ENCODE measurements around the gene NIPAL1.

The NIPAL1 gene

GRCh38 chr4:48025005-48025404 is 8.4 kb downstream of the NIPAL1 start:
- no peak for DNase-seq (ENCODE audit: low read depth in 2 of 2)

- DNase-seq (ENCODE audit: low read depth in 2 of 2), result no peak
These were observed 11.1 kb downstream of the NIPAL1 start for GRCh38 chr4:48027653-48028052.

GRCh38 chr4:48028696-48029095 is 12.1 kb downstream of the NIPAL1 start:
- no peak for DNase-seq (ENCODE audit: low read depth in 2 of 2)

GRCh38 chr4:48030470-48030869 is 13.9 kb downstream of the NIPAL1 start:
- no peak for DNase-seq (ENCODE audit: low read depth in 2 of 2)

GRCh38 chr4:48031802-48032525 is 15.4 kb downstream of the NIPAL1 start:
- DNase-seq (ENCODE audit: low read depth in 2 of 2), result no peak

- no peak for DNase-seq (ENCODE audit: low read depth in 2 of 2)
These were observed 16.1 kb downstream of the NIPAL1 start for GRCh38 chr4:48032721-48033120.

- no peak for DNase-seq (ENCODE audit: low read depth in 2 of 2)
These were observed 16.8 kb downstream of the NIPAL1 start for GRCh38 chr4:48033412-48033811.

GRCh38 chr4:48033825-48034413 is 17.3 kb downstream of the NIPAL1 start:
- DNase-seq (ENCODE audit: low read depth in 2 of 2), result peak in 1 of 2 donors; percentile 36

GRCh38 chr4:48035952-48036351 is 19.4 kb downstream of the NIPAL1 start:
- no peak for DNase-seq (ENCODE audit: low read depth in 2 of 2)

GRCh38 chr4:48037117-48037462 is 20.5 kb downstream of the NIPAL1 start:
- no peak for DNase-seq (ENCODE audit: low read depth in 2 of 2)

- DNase-seq (ENCODE audit: low read depth in 2 of 2), result no peak
These were observed 22.1 kb downstream of the NIPAL1 start for GRCh38 chr4:48038666-48039065.

GRCh38 chr4:48039561-48039960 is 23.0 kb downstream of the NIPAL1 start:
- DNase-seq (ENCODE audit: low read depth in 2 of 2), result no peak

GRCh38 chr4:48041535-48042137 is 25.1 kb downstream of the NIPAL1 start:
- DNase-seq (ENCODE audit: low read depth in 2 of 2), result no peak

- DNase-seq (ENCODE audit: low read depth in 2 of 2), result no peak
These were observed 26.4 kb downstream of the NIPAL1 start for GRCh38 chr4:48042979-48043461.

- no peak for DNase-seq (ENCODE audit: low read depth in 2 of 2)
These were observed 26.9 kb downstream of the NIPAL1 start for GRCh38 chr4:48043504-48043903.

GRCh38 chr4:48044298-48044697 is 27.7 kb downstream of the NIPAL1 start:
- DNase-seq (ENCODE audit: low read depth in 2 of 2), result no peak

GRCh38 chr4:48046059-48046458 is 29.5 kb downstream of the NIPAL1 start:
- no peak for DNase-seq (ENCODE audit: low read depth in 2 of 2)

- peak; percentile 61 to 78 for DNase-seq (ENCODE audit: low read depth in 2 of 2)
These were observed 30.9 kb downstream of the NIPAL1 start for GRCh38 chr4:48047421-48047844.

- DNase-seq (ENCODE audit: low read depth in 2 of 2), result no peak
These were observed 31.3 kb downstream of the NIPAL1 start for GRCh38 chr4:48047896-48048295.

GRCh38 chr4:48049483-48049882 is 32.9 kb downstream of the NIPAL1 start:
- no peak for DNase-seq (ENCODE audit: low read depth in 2 of 2)

- no peak for DNase-seq (ENCODE audit: low read depth in 2 of 2)
These were observed 34.5 kb downstream of the NIPAL1 start for GRCh38 chr4:48051078-48051477.

- no peak for DNase-seq (ENCODE audit: low read depth in 2 of 2)
These were observed 42.3 kb downstream of the NIPAL1 start for GRCh38 chr4:48058617-48059530.
